GM21367 (cell line): ENCODE measurements around the gene TBX21.

Experiments
- ATAC-seq: cut with Tn5 transposase; IDR thresholded peaks from one replicate; pipeline ENCODE4 v1.9.1; 2021; ENCODE audit not compliant: unreplicated experiment

The TBX21 gene, protein sequence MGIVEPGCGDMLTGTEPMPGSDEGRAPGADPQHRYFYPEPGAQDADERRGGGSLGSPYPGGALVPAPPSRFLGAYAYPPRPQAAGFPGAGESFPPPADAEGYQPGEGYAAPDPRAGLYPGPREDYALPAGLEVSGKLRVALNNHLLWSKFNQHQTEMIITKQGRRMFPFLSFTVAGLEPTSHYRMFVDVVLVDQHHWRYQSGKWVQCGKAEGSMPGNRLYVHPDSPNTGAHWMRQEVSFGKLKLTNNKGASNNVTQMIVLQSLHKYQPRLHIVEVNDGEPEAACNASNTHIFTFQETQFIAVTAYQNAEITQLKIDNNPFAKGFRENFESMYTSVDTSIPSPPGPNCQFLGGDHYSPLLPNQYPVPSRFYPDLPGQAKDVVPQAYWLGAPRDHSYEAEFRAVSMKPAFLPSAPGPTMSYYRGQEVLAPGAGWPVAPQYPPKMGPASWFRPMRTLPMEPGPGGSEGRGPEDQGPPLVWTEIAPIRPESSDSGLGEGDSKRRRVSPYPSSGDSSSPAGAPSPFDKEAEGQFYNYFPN

GRCh38 chr17:47733047-47733673 is at the start of gene TBX21:
TSS of gene TBX21 (plus strand) at chr17:47733236. CDS start at chr17:47733455, 219 bp downstream.
- ATAC-seq = peak; percentile 53

- no peak for ATAC-seq
Measured at GRCh38 chr17:47684025-47684424, 49.0 kb upstream of the TBX21 start.

DNA sequence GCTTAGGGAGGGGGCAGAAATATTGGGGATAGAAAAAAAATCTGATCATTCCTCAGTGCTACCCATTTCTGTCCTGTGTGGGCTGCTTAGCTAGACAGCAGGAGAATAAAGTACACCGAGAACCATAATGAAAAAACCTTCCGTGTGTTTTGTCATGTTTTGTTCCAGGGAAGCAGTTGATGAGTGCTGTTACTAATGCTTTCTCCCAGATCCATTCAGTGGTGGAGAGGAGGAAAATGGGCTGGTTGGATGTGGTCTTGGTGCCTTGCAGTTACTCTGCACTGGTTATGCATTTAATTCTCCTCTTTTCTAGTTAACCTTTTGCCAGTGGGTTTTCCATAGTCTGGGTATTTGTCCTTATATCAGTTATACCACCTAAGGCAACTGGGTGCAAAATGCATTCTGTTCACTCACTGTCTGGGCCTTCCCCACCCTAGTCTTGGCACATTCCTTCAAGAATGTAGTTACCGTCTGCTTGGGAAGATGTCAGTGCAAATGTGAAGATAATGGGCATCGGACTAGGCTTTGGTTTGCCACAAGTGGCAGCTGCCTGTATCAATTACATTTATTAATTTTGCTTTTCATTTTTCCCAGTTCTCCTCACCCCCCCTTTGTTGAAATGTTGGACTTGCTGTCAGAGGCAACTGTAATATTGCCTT is 48.4 kb upstream of the TBX21 start:
- no peak for ATAC-seq

- ATAC-seq = no peak
Measured at GRCh38 chr17:47685556-47686275, 47.3 kb upstream of the TBX21 start.

DNA sequence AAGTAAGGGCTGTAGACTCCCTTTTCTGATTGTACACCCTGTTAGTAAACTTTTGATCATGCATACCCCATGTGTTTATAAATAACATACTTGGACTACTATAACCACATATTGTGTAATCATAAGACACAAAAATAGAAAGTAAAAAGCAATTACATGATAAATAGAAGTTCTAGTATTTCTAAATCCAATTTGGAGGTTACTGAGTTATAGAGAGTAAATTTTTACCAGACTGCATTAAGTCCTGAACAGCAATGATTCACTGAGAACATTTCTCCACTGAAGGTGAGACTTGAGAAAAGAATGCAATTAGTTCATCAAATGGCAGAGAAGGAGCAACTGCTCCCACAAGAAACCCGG is 46.8 kb upstream of the TBX21 start:
- ATAC-seq = no peak

- ATAC-seq = no peak
Measured at GRCh38 chr17:47686664-47687327, 46.2 kb upstream of the TBX21 start.

DNA sequence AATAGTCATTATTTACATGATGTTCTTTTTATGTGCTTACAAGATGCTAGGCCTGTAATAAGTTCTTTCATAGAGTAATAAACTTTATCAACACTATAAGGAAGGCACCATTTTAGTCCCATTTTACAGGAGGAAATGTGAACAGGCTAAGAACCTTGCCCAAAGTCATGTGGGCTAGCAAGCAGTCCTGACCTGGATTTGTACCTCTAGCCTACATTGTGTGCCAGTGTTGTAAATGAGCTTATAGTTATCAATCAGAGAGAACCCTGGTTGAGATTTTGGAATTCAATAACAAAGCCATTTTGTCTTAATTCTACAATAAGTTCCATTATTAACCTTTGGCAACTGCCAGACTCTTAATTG is 45.7 kb upstream of the TBX21 start:
- ATAC-seq = no peak

GRCh38 chr17:47687748-47688147 is 45.3 kb upstream of the TBX21 start:
- no peak for ATAC-seq

- no peak for ATAC-seq
Measured at GRCh38 chr17:47690121-47690520, 42.9 kb upstream of the TBX21 start.

GRCh38 chr17:47692137-47692894 is 40.7 kb upstream of the TBX21 start:
- no peak for ATAC-seq

GRCh38 chr17:47692895-47693730 is 39.9 kb upstream of the TBX21 start:
- ATAC-seq = no peak

DNA sequence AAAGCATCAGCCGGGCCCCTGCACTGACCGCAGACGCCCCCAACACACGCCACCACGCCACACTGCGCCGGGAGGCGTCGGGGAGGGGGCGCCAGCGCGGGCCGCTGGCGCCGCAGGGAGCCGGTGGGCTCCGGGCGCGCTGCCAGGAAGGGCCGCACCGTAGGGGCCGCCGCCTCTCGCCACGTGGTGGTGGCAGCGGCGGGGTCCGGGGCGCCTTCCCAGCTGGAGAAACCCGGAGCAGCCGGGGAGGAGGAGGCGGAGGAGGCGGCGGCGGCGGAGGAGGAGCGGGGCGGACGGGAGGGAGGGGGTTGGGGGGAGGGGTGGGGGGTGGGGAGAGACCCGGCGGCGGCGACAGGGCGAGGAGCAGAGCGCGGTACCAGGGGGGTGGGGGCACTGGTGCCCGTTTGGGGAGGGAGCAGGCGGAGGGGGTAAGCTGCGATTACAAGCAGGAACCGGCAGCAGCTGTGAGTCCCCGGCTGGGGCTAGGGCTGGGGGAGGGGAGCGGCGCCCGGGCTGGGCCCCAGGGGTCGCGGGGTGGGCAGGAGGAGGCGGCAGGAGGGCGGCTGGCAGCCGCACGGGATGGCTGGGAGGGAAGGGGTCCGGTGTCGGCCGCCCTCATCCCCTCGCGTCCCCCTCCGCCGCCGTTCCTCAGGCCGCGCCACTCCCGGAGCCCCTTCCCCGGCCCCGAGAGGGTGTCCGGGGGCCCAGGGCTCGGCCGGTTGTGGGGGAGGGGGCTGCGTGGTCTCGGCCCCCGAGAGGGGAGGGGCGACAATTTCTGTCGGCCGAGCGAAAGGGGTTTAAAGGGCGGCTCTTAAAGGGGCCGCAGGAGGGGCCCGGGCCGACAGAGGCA is 39.1 kb upstream of the TBX21 start, which contains the start of gene TBKBP1:
Gene TBKBP1, plus strand, starts transcription at position 431 of the 850 bp plus-strand sequence. CDS start 1,952 bp downstream, outside the sequence.
- ATAC-seq = no peak

GRCh38 chr17:47694581-47695428 is 38.2 kb upstream of the TBX21 start:
- no peak for ATAC-seq

GRCh38 chr17:47695429-47696376 is 37.3 kb upstream of the TBX21 start:
- no peak for ATAC-seq

GRCh38 chr17:47696717-47697642 is 36.1 kb upstream of the TBX21 start:
- no peak for ATAC-seq
